ENCODE data around the gene HOXA11.

The HOXA11 gene

DNA sequence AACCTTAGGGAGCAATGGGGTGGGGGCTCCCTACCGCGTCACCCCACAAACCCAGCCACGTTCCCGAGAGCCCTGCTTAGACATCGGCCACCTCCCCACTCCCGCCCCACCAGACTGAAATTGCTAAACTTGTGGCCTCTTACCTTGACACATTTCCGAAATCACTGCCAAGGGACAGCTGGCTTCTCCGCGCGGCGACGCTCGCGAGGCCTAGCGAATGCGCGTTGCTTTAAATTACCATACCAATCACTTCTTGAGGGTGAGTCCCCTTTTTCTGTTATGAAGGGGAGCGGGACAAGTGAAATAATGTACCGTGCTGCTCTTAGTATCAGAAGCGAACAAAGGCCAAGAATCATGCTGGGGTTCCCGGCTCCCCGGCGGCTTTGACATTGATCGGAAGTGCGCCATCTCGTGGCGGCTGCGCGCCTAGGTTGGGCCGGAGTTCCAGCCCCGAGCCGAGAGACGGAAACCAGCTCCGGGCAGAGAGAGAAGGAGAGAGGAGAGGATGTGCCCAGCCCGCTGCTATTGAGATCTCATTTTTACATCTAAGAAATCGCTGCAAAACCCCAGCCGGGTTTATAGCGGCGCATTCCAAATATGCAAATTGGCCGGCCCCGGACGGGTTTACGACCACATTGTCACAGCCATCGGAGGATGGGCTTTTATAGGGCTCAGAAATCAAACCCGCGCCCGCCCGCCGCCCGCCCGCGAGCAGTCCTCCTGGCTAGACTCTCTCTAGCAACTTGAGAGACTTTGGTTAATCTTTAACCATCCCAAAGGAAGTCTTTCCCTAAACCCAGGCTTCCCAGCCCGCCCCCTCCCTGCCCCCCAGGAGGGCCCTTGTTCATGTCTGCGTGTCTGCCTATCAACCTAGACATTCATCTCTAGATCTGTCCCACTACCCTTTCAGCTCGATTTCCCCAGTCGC, 5.3 kb downstream of the HOXA11 start:
- no peak for DNase-seq

DNA sequence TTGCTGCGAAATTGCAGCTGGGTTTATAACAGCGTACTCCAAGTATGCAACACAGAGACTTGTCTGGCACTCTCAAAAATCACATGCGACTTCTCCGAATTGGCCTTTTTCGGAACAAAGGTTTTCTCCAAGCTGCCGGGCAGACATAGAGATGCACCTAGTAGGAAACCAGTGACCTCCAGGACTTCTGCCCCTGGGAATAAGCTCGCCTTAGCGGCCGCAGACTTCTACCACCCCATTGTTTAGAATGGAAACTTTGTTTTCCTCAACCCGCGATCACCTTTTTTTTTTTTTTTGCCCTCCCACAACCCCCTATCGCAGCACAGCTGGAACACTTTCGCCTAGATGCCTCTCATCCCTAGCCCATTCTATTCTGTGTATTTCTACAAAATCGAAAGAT, 6.0 kb downstream of the HOXA11 start:
- no peak for DNase-seq

DNA sequence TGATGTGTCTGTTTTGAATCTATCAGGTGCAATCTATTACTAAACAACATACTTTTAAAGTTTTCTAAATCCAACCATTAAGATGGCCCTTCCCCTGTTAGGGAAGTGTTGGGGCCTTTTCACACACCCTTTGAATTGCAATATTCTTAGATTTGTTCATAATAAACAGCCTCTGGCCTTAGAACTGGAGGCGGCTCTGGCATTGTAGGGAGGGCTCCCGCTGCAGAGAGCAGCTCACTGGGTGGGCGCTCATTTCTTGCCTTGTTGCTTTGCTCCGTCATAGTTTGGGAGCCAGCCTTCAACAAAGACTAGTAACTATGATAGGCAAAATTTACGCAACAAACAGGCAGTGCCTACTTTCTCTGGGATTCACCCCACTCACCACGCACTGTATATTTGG, 6.7 kb downstream of the HOXA11 start:
- DNase-seq = no peak

DNA sequence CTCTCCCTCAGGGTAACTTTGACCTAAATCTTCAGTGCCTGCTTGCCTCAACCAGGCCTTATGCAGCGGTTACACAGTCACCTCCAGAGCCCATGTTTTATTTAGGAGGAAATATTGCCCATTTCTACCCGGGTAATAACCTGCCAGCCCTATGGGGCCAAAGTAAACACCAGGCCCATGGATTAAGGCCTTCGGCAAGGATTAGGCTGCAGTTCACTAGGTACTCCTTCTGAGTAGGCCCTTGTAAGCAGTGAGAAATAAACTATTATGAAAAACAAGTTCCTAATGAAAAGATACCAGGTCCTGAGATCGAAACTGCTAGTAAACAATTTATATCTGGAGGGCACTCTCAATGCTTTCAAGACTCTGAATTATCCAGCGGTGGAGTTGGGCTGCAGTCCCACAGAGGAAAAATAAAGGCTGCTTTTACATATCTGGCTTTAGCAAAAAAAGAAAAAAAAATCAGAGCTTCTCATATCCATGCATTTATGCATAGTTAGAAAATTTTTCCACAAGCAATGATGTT, 7.2 kb downstream of the HOXA11 start:
- DNase-seq = no peak

DNA sequence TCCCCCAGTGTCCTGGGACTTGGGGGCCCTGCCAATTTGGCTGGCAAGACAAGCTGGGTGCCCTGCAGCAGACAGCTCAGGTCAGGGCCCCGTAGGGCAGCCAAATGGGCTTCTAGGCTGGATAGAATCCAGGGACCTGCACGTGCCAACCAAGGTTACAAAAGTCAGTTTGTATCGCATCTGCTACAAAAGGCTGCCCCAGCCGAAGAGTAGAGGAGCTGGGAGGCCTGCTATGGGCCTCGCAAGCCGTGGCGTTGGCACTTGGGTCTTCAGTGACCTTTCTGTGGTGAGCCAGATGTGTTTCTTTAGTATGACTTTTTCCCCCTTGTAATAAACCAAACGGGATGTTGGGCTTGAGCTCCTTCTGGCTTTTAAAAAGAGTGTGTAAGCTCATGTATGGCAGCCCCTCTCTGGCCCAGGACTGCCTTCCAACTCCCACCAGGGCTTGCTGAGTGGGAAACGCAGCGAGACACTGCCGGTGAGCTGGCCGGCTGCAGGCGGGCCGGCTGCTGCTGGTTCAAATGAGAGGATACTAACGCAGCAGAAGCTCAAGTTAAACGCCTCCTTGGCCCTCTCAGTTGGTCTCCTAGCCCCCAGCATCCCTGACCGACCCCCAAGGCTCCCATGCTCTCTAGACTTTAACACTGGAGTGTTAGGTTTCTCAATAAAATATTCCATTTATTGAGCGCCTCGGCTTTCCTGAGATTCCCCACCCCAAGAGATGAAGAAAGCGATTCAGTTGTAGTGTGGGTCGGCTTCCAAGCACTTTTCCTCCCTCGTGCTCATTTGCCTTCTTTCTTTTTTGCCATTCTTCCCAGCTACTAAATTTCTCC, 7.9 kb downstream of the HOXA11 start:
- DNase-seq = no peak

DNA sequence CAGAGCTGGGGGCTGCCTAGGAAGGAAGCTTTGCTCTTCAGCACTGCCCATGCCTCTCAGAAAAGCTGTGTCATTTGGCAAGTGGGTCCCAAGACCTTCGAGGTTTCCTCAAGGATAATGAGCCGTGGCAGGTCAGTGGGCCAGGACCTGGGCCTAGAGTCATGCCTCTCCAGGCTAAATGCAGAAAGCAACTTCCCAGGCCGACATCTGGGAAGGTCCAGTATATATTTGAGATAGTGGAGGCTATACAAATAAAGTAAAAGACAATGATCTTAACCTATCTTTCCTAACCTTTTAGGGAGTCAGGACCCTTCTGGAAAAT, 8.5 kb downstream of the HOXA11 start:
- no peak for DNase-seq

DNA sequence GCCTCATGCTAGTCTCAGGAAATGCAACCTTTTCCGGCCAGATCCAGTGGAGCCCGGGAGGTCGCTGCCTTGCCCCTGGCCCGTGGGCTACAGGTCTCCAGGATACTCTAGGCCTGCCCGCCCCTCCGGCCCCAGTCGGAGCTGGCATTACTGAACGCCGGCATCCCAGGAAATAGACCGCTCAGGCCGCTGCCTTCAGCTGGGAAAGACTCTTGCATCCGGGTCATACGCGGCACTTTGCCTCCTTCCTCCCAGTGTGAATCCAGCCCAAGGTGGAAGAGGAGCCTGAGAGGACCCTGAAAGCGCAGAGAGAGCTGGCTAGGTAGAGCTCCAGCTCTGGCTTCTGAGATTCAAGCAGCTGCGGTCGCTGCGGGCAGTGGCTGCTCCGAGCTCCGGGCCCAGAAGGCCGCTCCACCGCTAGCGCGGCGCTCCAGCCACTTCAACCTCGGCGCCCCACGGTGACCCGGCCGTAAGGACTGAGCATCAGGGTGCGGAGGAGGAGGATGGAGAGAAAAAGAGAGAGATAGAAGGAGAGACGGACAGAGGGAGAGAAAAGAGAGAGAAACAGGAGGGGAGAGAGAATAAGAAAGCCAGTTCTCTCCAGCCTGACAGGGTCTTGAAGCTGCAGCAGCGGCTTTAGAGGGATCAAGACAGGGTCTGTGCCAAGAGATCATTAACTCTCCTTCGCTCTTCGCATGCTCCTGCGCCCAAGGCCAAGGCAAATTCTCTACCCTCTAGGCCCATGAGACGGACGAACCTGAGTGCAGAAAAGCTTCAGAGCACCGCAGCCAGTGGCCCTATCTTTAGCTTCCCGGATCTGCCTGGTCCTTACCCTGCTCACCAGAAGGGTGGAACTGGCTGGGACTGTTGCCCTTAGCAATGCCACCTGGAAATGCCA, 9.2 kb downstream of the HOXA11 start:
- no peak for DNase-seq

DNA sequence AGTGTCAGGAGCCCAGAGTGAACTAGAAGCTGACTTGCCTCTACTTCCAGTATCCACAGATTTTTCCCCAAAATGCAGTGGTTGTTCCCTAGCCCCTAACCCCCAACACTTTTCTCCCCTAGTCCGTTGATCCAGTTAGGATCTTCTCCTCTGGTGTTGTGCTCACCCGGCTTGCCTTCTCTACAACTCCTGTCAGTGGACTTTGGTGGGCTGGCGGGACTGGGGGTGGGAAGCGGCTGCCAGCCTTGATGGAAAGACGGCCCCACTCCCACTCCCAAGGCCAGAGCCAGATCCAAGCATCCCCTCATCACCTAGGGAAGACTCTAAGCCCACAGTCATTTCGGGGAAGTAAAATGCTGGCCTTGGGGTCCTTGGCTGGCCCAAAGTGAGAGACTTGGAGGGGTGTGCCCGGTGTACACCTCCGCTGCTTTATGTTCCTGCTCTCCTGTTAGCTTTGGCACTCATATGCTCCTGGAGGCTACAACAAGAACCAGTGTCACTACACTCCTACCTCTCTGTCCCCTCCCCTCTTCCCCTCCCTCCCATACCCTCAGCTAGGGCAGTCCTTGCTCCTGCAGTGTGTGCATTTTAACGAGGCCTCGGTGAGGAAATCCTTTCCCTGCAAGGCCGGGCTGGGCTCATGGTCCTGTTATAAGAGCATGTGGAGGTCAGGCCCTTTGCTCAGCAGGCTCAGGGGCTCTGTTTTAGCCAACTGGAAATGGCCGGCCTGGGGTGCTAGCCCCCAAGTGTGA, 10.0 kb downstream of the HOXA11 start:
- DNase-seq = no peak

DNA sequence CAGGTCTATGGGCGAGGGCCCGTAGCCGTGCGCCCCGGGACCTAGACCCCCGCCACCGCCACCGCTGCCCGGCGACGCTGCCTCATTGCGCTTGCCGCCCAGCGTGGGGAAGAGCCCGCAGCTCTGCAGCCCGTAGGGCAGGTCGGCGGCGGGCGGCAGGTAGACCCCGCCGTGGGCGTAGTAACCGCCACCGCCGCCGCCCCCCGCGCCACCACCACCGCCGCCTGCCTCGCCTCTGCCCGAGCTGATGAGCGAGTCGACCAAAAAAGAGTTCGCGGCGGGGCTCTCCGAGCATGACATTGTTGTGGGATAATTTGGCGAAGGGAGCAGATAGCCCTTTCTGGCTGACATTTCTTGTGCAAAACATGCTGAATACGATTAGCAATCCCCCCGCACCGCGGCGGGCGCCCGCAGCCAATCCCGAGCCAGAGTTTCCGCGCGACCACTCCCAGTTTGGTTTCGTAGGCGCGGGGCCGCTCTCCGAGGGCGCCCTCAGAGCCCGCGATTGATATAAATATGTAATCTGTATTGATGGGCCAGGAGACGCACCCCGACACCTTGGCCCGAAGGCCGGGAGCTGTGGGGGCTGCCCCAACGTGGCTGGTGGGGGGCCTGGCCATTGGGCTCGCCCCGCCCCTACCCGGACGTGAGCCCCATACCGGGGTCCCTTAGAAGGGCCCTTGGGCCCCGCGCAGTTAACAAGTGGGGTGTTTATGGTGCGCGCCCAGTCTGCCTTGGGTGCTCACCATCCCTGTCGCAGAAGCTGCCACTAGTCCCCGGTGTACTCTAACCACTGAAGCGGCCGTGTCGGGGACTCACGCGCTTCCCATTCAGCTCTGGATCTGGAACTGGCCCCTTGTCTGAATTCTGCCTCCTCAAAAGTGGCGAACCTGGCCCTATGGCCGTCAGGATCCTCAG, 10.8 kb downstream of the HOXA11 start, which contains the start of gene HOXA10:
TSS of gene HOXA10 (minus strand) at position 365 of the 918 bp plus-strand sequence. CDS start at position 351, 14 bp downstream.
- DNase-seq = no peak

DNA sequence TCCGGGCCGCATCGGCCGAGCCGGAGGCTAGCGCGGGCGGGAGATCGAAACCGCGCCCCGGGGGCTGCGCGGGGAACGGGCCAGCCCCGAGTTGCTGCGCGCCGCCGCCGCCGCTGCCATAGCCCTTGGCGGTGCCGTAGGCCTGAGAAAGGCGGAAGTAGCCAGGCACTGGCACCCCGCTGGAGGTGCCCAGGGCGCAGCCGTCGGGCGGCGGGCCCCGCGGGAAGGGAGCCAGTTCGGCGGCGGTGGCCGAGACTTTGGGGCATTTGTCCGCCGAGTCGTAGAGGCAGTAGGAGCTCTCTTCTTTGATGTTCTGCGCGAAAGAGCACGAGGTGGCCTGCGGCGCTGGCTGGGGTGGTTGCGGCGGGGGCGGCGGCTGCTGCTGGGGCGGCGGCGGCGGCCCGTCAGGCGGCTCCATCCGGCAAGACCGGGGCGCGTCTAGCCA, 11.5 kb downstream of the HOXA11 start:
- no peak for DNase-seq

DNA sequence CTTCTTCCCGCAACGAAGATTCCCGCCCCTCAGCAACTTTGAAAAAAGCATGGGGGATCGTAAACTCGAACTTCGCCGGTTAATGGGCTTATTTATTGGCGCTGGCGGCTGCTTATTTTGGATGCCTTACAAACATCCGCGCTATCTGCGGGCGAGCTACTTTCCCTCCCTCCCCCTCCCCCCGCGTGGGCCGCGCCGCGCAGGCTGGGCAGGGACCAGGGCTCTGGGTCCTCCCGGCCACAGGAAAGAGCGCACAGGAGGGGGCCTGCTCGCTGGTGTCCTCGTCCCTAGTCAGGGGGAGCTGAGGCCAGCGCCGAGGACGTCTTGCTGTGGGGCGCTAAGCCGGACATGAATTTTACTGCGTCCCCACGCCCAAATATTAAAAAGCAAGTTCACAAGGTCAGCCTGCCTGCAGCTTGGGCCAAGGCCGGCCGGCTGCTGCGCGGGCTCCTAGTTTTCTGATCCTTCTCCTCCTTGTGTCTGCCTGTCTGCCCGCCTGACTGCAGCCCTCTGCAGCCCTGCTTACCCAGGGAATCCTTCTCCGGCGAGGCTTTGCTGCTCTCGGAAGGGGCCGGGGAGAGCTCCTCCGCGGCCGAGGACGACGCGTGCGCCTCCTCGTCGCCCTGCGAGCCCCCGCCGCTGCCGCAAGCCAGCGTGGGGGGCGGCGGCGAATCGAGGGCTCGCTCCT, 12.1 kb downstream of the HOXA11 start:
- no peak for DNase-seq

DNA sequence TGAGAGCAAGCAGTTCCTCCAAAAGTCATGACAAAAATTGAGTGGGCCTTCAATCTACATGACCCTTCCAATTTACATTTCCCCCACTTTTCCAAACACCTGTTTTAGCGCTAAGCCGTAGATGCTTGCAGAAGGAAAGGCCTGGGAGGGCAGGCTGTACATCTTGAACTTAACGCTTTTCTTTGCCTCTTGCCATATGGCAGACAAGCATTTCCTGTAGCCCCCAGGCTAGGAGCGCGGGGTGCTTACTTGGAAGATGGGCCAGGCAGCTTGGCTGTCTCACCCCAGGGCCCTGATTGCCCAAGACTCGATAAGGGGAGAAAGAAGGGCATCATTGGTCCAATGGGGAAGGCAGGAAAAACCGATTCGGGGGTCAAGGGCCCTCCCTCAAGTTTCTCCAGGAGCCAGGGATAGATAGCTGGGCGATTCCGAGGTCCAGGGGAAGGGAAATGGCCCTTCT, 12.7 kb downstream of the HOXA11 start:
- no peak for DNase-seq

DNA sequence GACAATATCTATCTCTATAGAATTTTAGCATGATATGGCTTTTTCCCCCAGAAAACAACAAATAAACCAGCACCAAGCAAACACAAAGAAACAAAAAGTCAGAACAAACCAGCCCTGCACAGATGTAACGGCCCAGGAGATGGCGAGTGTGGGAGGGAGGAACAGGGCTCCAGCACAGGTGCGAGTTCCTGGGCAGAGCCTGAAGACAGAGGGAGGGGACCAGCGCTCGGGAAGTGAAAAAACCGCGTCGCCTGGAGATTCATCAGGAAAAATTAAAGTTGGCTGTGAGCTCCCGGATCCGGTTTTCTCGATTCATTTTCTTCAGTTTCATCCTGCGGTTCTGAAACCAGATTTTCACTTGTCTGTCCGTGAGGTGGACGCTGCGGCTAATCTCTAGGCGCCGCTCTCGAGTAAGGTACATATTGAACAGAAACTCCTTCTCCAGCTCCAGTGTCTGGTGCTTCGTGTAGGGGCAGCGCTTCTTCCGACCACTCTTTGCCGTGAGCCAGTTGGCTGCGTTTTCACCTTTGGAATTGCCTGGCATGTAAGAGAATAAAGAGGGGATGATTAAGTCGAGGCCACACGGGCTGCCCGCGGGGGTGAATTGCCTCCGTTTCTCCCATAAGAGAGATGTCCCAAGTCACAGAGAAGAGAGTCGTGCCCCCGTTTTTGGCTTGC, 13.3 kb downstream of the HOXA11 start:
- no peak for DNase-seq

DNA sequence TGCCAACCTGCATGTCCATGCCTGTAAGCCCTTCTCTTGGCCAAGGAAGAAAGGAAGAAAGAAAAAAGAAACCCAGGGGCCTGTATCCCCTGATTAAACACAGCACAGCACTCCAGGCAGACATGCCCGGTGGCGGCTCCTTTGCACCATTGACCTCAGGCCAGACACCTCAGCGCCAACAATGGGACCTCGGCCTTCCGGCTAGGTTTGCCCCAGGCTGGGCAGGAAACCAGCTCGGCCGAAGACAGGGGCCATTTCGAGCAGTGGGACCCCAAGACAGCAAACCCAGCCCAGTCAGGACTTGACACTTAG, 13.8 kb downstream of the HOXA11 start:
- DNase-seq = no peak

DNA sequence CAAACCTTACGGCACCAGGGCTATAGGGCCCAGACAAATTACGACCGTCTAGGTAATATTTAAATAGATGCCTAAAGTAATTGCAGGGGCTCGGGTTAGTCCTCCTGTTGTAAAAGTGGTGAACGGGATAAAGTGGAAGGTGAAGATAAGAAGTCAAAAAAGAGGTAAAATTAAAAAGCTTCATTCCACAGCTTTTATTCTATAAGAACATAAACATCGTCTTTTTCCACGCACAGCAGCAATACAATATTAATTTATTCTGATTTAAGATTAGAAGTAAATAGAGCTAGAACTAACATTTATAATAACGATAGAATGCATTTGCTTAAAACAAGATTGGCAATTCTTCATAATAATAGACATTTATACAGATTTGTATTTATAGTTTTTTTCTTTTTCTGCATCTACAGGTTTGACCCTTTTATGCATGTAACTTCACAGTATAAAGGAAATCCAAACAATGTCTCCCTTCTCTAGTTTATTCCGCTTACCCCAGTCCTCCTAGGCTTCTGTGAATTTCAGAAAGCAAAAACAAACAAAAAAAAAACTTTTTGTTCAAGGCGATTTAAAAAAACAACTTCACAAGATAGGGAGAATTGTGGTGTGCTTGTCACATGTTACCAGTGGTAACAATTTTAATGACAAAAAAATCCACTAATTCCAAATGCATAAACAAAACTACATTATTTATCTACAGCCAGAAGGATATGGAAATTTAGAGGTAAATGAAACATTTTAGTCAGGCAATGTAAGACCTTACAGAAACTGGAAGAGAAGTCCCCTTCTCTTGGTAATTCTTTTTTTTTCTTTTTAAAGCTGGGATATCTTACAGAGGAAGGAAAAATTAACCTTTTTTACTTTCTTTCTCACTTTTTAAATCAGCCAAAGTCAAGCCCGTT, 14.4 kb downstream of the HOXA11 start:
- DNase-seq = no peak

DNA sequence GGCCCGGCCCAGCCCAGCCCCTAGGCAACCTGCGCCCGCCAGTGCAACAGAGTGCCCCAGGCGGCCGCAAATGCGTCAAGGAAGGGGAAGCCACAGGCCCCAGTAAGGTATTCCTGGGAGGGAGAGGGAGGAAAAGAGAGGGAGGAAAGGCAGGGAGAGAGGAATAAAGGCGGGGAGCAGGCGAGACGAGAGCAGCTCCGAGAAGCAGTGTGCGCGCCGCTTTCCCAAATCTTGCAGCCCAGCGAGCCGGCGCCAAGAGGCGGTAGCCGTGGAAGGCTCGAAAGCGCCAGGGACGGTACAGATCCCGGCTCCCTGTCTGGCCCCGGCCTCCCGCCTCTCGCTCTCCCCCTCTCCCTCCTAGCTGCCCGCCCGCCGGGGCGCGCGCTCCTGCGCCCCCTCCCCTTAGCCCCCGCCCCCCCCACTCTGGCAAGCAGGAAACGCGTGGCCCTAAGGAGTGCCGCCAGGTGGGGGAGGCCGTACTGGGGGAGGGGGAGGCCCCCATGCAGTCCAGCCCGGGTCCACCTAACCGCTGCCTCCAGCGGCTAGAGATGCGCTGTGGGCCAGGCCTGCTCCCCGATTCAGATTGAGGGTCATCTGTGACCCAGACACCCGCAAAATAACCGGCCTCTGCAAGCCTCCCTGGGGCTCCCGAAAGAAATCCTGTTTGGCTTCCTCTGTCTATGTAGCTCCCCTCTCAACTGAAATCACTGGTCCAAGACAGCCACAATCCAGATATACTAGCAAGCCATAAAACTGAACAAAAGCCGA, 15.2 kb downstream of the HOXA11 start:
- no peak for DNase-seq

DNA sequence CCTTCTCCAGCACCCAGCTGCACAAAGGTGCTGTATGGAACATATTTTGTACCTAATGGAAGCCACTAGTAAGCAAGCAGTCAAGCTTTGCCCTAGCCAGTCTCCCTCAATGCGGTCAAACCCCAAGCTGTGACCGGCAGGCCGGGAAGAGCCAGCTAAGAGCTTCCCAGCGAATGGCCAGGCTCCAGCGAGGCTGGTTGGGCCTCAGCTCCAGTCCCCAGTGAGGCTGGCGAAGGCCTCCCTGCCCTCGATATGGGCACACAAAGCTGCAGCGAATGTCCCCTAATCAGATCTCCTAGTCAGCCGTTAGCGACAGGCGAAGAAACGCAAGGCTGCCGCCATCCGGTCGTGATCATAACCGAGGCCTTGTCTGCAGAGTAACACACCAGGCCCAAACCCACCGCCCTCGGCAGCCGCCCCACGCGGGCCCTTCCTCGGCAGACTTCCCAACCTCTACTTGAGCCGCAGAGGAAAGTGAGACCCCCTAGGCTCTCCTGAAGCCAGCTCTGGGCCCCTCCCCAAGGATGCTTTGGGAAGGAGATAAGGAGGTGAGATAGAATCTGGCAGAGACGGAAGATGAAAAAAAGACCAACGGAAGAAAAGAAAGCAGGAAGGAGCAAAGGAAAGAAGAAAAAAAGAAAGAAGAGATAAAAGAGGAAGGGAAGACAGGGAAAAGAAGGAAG, 16.6 kb downstream of the HOXA11 start:
- DNase-seq = no peak
